Stimulated activated CD4-positive, alpha-beta T cell treated with anti-CD3 and anti-CD28 coated beads, Interleukin-4, amount 100 ng/mL, for 48 hours (primary cell): ENCODE data around the gene ZSCAN4.

Experiments used
- DNase-seq, 2 donors: peaks; one replicate each; pipeline ENCODE4 v3.0.0-alpha.2; 2020; ENCODE audit warnings: low read depth in 2 of 2

The ZSCAN4 gene

DNA sequence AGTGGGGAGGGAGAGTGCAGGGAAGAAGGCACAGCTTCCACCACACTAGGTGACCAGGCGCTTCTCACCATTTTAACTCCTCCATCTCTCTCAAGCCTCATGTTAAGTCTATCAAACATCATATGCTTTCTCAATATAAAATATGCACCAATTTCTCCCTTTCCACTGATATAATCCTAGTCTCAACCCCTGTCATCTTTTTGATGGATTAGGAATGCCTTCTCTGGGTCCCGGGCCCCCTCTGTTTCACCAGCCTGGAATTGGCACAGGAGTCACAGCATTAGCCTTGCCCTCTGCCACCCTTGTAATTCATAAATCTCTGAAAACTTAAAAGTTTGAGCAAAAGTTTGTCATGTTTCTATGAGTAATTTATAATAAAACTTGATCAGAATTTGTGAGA lies at the start of gene ZSCAN4:
Gene ZSCAN4, plus strand, starts transcription at position 301 of the 400 bp plus-strand sequence. CDS start 7,211 bp downstream, outside the sequence.
- DNase-seq: no peak

- DNase-seq: no peak
Observed at GRCh38 chr19:57620673-57621348, 47.9 kb upstream of the ZSCAN4 start.

DNA sequence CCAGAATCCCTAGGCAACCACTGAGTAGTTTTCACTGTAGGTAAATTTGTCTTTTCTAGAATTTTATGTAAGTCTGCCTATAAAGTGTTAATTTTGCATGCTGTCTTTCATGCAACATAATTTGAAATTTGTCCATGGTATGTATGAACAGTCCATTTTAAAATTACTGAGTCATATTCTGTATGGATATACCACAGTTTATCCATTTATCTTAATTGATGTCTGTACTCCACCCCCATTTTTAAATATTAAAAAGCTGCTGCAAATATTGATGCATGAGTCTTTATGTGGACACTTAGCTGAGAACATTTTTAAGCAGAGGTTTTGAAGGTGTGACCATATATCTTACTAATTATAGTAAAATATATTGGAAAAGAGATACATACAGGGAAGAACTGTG lies 45.6 kb upstream of the ZSCAN4 start:
- no peak for DNase-seq

DNA sequence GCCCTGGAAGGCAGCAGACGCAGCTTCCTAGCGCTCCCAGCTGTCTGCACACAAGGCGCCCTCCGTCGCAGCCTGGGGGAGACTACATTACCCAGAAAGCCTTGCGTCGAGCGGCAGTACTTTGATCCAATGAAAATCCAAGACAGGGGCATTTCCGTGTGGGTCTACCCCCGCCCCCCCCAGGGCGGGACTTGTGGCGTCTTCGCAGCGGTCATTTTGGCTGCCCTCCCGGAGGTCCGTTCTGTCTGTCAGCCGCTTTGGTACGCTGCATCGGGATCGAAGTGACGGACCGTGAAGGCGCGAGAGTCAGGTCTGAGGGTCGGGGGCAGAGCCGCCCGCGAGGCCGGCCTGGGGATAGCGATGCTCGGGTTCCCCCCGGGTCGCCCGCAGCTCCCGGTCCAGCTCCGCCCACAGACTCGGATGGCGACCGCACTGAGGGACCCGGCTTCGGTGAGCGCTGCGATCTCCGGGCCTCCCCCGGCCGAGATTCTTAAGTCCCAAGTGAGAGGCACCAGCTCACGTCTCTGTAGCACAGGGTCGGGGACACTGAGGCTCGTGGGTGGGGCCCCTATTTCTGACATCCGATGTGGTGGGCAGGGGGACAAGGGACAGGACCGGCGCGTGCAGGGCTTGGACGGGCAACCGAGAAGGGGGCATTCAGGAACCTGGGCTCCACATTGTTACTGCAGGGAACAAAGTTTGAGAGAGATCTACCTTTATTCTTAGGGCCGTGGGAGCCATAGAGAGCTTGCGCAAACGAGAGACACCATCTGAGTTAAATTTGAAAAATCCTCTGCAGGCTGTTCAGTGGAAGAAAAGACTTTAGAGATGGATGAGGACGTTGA lies 35.5 kb upstream of the ZSCAN4 start, which contains the start of gene ZNF211:
Gene ZNF211, plus strand, starts transcription at position 182 of the 845 bp plus-strand sequence. Its CDS starts 179 bp downstream, at position 361.
- peak; percentile 69 to 78 for DNase-seq

DNA sequence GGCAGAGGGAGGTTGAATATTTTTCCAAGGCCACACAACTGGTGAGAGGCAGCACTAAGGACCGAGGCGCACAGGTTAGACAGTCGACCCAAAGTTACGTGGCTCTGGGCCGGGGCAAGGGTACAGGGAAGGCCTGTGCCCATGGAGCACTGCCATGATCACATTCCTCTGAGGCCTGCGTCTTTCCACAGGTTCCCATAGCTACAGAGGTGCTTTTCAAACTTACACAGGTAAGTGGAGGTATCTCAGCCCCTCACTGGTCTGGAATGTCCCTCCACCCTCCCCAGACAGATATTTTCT lies 35.0 kb upstream of the ZSCAN4 start:
- DNase-seq: no peak

- DNase-seq: no peak
Observed at GRCh38 chr19:57637379-57637778, 31.4 kb upstream of the ZSCAN4 start.

- DNase-seq: no peak
Observed at GRCh38 chr19:57641715-57642234, 27.0 kb upstream of the ZSCAN4 start.

DNA sequence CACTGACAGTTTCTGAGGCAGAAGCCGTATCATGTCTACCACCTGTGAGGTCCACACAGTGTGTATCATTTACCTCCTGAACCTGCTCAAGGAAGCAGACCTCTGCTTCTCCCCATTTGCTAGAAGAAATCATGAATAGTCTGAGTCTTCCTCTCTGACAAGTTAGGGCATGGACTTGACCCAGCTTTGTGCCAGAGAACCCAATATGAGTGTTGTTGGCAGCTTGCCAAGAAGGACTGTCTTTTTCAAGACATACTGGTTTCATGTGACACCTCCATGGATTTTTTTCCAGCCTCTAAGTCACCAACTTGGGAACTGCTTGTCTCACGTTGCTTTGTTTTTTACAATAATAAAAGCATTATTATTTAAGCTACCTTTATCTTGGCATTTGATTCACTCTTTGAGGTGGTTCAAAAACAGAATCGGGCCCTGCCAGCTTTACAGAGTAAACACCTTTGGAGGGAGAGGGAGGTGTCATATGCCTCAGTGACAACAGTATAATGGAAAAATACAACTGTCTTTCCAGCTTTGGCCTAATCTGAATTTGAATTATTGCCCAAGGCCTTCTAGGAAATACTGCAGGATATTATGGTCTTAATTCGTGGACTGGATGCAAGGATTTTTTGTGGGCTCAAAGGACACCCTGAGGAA lies 26.2 kb upstream of the ZSCAN4 start:
- no peak for DNase-seq

- no peak for DNase-seq
Observed at GRCh38 chr19:57643734-57644133, 25.0 kb upstream of the ZSCAN4 start.

DNA sequence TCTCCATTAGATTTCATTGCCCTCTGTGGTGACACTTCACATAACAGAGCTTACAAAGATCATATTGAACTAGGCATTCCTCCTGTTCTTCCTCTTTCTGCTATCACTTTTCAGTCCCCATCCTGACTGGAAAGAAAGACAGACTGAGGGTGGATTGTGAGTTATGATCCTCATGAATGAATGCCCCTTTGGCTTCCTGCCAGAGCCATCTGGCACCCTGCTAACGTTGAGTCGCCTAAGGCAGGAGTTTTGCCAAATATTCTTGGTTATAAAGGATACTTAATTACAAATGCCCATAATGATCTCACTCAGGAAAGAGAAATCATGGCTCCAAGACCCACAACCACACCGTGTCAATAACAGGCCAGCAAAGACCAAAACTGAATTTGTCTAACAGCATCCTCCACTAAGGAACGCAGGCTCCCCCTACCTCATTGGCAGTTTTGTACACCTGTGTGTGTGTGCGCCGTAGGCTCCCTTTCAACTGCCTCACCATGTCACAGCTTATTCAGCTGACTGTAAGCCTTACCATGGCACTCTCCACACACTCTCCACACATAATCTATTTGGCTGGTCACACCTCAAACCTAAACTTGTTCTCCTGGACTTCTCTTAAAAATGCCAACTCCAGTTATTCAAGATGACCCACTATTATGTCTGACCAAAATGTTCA lies 20.3 kb upstream of the ZSCAN4 start:
- DNase-seq: no peak

DNA sequence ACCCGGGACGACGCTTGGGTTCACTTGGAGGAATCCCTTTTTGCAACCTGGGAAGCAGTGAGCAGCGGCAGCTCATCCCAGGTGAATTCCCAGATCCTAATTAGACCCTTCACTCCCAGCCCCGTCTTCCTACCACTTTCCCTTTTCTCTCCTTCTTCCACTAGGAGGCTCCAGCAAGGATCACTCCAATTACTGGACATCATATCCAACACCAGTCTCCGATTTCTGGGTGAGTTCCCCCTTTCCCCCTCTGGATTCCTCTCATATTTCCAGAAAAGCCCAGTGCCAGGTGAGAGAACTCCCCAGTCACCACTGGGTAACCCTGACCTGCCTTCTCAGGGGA lies 17.1 kb upstream of the ZSCAN4 start:
- no peak for DNase-seq

DNA sequence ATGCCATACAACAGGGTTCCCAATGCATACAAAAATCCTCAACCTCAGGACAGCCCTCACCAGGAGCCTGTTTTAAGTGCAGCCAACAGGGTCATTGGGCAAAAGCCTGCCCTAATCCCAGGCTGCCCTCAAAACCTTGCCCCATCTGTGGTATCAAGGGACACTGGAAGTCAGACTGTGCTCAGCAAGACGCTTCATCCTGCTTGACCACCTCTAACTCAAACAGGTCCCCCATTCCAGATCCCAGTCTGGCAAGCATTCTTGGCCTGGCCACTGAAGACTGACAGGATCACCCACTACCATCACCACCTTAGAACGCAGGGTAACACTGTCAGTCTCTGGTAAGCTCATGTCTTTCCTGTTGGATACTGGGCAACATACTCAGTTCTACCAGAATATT lies 15.0 kb upstream of the ZSCAN4 start:
- DNase-seq: no peak

GRCh38 chr19:57655443-57655842 lies 13.3 kb upstream of the ZSCAN4 start:
- DNase-seq: no peak

- no peak for DNase-seq
Observed at GRCh38 chr19:57656346-57656745, 12.4 kb upstream of the ZSCAN4 start.

DNA sequence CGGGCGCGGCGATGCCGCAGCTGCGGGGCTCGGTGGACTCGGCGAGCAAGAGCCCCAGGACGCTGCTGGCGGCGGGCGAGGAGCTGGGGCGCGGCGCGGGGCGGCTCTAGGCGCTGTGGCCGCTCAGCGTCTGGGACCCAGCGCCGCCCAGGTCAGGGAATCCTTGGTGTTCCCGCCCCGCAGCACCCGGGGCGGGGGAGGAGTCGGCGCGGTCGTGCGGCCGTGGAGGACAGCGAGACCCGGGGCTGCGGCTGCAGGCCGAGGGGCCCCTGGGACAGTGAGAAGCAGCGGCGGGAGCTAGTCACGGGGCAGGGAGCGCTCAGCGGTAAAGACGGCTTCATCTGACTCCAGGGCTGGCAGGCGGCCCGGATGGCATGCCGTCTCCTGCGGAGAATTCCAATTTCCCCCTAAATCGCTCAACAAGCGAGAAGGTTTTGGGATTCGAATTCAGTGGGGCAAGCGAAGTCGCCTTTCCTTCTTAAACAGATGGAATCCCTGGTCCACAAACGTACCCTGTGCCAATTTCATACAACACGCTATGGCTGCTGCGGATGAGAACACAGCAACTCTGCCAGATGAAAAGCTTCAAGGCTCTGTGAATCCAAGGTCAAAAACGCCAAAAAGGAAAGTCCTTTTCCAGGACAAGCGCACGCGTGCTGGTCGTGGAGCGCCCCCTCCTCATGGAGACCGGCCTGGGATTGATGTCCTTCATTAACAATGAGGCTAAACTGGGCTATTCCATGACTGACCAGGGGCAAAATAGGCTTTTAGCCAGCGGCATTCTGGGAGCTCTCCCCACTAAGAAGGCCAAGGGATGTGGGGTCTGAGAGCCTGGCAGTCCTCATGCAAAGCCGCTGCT lies 4.2 kb upstream of the ZSCAN4 start:
- DNase-seq: no peak

DNA sequence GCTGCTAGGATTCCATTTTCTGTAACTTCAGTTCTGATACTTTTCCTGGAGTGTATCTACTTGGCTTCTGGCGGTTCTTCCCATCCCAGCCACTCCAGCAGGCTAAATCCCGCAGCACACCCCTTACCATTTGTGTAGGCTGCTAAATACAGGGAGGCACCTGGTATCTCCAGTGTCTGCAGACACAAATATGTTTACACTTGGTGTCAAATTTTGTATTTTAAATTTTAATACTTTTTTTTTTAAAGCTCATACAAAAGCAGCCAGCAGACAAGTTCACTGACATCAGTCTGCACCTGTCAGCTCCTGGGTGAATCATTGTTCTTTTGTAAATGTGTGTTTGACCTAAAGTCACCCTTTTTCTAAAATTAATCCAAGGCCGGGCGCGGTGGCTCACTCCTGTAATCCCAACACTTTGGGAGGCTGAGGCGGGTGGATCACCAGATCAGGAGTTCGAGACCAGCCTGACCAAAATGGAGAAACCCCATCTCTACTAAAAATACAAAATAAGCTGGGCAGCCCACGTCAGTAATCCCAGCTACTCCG lies 3.4 kb upstream of the ZSCAN4 start:
- no peak for DNase-seq

- no peak for DNase-seq
Observed at GRCh38 chr19:57667228-57667627, 1.5 kb upstream of the ZSCAN4 start.

DNA sequence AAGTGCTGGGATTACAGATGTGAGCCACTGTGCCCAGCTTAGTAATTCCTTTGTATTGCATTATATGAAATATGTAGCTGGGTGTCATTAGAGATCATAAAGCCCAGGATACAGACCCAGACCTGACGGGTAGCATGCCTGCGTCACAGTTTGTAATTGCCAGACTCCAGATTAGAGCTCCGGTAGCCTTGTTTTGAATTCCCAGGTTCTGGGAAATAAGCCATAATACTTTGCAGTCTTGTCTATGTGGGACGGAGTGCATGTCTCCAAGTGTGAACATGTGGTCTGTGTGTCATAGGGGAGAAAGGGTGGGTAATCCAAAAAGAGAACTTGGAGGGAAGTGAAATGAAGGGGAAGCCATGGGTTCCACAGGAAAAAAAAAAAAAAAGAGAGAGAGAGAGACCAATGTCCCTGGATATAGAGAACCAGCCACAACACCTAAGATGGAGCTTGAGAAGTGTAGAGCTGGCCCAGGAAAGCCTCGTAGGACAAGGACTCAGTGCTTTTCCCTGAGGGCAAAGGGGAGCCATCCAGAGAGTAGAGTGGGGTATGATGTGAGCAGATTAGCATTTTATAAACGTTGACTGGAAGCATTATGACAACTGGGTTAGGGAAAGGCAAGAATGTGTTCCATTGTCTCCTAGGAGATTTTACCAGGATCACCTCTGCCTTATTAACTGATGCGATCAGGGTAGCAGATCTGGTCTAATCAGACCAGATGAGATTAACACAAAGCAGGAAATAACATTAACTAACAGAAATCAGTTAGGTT lies 2.6 kb downstream of the ZSCAN4 start:
- no peak for DNase-seq

DNA sequence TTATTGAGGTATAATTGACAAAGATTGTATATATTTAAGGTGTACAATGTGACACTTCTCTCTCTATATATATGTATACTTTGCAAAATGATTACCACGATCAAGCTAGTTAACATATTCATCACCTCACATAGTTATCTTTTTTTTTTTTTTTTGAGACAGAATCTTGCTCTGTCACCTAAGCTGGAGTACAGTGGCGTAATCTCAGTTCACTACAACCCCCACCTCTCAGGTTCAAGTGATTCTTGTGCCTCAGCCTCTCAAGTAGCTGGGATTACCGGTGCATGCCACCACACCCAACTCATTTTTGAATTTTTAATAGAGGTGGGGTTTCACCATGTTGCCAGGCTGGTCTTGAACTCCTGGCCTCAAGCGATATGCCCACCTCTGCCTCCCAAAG lies 3.7 kb downstream of the ZSCAN4 start:
- no peak for DNase-seq

DNA sequence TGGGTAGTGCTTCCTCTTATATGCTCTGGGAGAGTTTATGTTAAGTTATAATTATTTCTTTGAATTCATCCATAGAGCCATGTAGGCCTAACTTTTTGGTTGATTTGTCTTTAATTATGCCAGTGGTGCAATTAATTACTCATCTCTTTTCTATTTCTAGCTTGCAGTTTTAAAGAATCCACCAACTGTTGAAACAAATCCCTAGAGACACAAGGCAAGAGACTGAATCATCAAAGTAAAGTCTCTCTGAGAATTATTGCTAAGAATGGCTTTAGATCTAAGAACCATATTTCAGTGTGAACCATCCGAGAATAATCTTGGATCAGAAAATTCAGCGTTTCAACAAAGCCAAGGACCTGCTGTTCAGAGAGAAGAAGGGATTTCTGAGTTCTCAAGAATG lies 7.1 kb downstream of the ZSCAN4 start:
- no peak for DNase-seq
